OCI-M2 (cell line): ENCODE data around the gene KLF2.

Experiments
- DNase-seq: peaks from one replicate; lab custom pipeline; 2025; ENCODE audit not compliant: unreplicated experiment; lab: John Stamatoyannopoulos, UW

KLF2 gene

DNA sequence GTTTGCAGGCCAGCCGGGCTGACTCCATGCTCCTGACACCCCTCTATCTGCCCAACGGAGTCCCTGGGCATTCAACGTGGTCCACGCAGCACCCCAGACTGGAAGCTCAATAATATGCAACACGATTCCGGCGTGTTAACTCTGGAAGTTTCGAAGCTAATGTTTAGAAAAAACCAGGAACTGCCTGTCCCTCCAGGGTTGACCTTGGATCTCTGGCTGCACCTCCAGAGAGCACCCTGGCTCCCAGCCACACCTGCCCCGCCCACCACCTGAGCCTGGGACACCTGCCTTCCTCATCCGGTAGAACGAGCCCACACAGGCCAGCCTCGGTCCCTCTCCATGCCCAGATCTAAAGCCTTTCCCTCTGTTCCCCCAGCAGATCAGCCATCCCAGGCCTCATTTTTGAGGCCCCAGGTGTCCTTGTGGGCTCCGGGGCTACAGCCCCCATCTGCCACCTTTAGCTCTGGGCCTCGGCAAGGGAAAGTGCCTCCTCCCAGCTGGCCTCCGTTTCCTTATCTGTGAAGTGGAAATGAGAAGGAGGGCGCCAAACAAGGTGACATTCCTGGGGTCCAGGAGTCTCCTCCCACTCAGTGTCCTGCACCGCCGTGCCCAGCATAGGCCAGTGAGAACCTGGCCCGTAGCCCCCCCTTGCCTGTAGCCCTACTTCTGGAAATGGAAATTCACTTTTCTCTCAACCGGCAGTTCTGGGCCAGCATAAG, 38.7 kb downstream of the KLF2 start:
- no peak for DNase-seq

GRCh38 chr19:16363852-16364230, 39.2 kb downstream of the KLF2 start:
- DNase-seq: no peak

GRCh38 chr19:16364231-16364865, 39.7 kb downstream of the KLF2 start:
- DNase-seq: no peak

- DNase-seq: no peak
These were observed 40.8 kb downstream of the KLF2 start for GRCh38 chr19:16365300-16365996.

DNA sequence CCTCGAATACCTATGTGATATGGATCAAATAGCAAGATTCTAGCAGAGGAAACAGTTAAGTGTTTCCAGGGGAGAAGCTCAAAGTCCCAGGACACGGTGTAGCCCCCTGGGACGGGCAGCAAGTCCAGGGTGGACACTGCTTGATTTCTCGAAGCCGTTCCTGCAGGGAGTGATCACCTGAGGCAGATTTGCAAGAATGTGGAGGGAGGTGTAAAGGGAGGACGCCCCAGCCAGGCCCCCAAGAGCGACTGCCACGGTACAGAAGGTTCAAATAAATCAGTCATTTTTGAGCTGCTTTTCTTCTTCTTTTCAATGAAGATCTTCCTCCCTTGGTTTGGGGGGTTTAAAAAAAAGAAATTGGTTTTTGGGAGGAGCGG, 41.4 kb downstream of the KLF2 start:
- no peak for DNase-seq

DNA sequence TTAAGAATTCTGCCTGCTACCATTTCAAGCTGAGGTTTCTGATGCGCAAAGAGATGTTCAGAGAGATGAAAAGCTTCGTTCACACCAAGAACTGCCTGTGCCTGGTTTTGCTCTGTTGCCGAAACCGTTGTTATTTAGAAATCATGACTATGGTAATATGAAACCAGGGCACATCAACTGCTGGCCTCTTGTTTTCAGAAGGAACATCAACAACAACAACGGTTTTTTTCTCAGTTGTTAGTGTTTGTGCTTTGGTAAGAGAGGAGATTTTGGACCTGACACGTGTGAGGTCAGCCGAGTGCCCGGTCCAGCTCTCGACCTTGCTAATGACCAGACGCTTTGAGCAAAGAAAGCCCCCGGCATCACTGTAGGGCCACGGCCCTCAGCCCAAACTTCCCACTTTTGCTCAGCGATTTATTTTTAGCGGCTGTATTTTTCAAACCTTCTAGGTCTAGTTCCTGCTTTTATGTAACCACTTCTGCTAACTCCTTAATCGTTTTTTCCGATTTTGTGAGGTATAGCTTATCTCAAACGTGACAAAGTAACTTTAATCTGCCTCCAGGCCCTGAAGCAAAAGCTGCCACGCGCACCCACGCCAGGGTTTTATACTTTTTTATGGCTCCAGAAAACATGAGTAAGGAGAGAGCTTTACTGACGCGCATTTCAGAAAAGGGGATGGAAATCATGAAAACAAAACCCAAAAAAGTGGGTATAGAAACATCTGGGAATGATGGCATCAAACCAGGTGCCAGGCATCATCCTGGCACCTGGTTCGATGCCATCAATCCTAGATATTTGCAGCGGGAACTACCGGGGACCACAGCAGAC, 42.0 kb downstream of the KLF2 start:
- DNase-seq: no peak

- DNase-seq: no peak
These were observed 42.6 kb downstream of the KLF2 start for GRCh38 chr19:16367261-16367683.

DNA sequence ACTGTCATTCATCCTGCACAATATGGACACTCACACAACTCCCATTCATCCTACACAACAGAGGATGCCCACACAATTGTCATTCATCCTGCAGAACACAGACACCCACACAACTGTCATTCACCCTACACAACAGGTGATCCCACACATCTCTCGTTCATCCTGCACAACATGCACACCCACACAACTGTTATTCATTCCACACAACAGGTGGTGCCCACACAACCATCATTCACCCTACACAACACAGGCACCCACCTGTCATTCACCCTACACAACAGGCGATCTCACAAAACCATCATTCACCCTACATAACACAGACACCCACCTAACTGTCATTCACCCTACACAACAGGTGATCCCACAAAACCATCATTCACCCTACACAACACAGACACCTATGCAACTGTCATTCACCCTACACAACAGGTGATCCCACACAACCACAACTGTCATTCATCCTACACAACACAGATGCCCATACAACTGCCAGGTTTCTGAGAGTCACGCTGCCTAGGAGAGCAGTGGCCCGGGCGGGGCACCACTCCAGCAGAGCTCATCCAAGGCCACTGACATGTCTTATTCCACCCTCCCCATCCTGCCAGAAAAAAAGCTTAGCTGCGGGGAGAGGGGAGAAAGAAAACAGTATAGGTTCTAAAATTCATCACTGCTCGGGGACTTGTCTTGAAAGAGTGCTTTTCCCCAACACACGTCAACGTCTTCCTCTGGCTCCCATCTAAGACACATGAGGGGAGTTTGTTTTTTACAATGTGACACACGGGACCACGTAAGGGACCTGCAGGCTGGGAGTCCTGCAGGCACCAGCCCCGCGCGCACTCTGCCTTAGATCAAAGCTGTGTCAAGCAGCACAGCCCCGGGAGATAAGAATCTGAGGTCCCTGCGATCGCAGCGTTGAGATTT, 44.0 kb downstream of the KLF2 start:
- no peak for DNase-seq

DNA sequence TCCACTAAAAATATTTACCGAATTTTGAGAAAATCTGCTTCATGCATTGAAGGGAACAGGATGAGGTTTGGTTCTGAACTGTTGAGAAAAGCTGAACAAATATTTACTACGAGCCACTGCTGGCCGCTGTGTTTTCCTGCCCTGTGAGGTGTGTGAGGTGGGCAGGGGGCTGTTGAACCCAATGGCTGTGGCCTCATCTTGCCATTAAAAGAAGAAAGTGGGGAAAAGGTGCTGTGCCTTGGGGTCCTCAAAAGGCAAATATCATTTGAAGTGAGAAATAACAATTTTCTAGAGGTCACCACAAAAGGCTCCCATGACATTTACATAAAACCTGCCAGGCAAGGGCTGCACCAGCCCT, 44.7 kb downstream of the KLF2 start:
- DNase-seq: no peak

- no peak for DNase-seq
These were observed 45.3 kb downstream of the KLF2 start for GRCh38 chr19:16369664-16370576.

DNA sequence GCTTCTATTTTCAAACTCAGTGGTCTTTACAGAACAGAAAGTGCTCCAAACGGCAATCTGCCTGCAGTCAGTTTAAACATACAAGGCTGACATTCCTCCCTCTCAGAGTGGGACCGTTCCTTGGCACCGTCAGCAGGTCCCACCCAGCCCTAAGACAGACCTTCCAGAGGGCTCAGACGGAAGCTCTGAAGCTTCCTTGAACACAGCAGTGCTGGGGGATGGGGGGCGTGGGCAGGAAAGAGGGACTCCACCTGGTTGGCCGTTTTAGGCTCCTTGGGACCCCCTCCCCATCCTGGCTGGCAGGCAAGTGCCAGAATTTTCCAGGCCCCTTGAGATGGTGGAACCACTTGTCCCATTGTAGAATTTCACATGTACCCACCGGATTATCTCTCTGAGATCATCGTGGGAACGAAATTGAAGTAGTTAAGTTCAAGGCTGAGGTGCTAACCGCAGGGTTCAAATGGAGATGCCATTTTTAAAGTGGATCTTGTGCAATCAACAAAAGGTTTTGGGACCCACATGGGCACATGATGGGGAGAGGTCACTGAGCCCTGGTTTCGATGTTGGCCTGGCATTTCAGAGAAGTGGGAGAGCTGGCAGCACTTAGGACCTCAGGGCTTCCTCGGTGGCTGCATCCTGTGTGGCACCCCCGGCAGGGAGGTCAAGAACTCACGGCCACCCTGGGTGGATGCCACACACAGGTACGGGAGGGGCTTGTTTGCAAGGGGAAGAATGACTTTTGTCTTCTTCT, 46.2 kb downstream of the KLF2 start:
- no peak for DNase-seq

GRCh38 chr19:16371540-16371986, 46.9 kb downstream of the KLF2 start:
- no peak for DNase-seq

DNA sequence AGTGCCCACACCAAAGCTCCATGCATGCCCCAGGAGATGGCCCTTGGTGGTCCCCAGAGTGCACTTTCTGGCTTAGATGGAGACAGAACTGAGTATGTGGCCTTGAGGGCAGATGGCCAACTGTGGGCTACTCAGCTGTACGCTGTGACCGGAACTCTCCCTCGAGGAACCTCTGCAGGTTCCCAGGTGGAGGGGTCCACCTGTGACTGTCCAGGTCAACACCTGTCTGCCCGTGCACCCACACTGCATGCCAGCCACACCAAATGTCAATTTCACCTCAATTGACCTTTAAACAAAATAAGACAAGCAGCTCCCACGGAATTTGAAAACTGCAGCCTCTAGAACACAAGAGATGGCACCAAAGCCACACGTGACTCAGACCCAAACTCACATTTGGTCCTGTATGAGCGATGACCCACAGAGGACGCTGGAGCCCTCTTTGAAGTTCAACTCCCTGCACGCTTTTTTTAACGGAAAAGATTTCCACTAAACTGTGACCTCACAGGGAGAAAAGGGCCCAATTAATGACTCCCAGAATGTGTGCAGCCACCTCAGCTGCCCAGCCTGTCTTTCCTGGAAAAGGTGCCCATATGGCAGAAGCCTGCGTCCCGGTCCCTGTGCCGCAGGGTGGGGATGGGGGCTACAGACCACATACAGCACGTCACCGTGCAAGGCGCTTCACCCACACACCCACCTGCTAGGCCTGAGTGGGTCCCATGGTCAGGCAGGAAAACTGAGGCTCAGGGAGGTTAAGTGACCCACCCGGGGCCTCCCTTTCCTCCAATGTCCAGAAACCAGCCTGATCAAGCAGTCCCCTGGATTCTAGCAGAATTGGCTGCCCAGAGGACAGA, 47.7 kb downstream of the KLF2 start:
- DNase-seq: no peak

DNA sequence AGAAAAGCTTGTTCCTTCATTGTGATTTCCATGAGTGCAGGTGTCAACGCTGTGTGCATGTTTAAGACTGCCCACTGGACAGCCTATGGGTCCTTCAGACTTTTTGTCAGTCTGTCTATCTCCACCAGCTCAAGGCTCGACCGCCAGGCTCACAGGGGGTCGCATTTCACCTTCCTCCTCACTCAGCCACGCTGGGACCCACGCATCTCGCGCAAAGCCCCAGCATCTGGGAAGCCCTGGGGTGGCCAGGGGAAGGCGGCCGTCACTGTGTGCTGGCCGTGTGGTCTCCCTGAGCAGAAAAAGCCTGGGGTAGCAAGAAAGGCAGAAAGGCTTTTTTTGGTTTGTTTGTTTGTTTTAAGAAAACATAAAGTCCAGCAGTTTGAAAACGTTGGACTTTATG, 48.5 kb downstream of the KLF2 start:
- DNase-seq: no peak

DNA sequence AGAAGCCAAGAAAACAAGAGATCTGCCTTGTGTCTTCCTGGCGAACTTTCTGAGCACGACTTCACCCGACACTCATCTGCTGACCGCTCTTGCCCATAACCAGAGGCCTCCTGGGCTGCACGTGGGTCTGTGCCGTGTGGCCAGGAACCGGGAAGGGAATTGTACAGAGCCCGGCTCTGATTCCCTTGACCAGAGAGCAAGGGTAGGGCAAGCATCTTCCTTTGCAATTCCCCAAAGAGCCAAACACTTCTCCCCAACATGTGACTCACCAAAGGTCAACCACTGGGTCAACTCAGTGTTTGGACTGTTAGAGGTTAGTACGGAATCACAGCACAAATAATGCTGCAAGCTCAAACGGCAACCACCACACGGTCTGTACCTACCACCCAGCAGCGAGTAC, 48.9 kb downstream of the KLF2 start:
- no peak for DNase-seq

- no peak for DNase-seq
These were observed 49.4 kb downstream of the KLF2 start for GRCh38 chr19:16373989-16374388.

GRCh38 chr19:16374436-16374835, 49.8 kb downstream of the KLF2 start:
- DNase-seq: no peak
